H1 (cell line): ENCODE measurements around the gene NDUFA8. TPM values are rescaled to one million over a fixed set of nuclear protein-coding genes. Genes with fewer than 3 reads are reported as not detected.

Experiments
- CBX5 ChIP-seq: fragments of 300-800, 300-1000 bp; sonication (generic); IDR thresholded peaks from 2 replicates; pipeline ENCODE4 v1.7.1; 2016; ENCODE audit warnings: antibody characterized with exemption, low read length, low read depth
- GABPA ChIP-seq: IDR thresholded peaks from 2 replicates; pipeline ENCODE4 v1.6.1; 2011; ENCODE audit warnings: mild to moderate bottlenecking, low read length, moderate library complexity, borderline replicate concordance; ENCODE audit not compliant: insufficient read depth
- KDM4A ChIP-seq: IDR thresholded peaks from one replicate; pipeline ENCODE4 v1.7.1; 2012; ENCODE audit warnings: low read depth, mild to moderate bottlenecking, moderate library complexity, low read length, inconsistent platforms; ENCODE audit not compliant: severe bottlenecking
- NANOG ChIP-seq: IDR thresholded peaks from 2 replicates; pipeline ENCODE4 v1.6.1; 2011; ENCODE audit warnings: low read length, low read depth, mild to moderate bottlenecking, inconsistent platforms; ENCODE audit not compliant: insufficient read depth, poor library complexity, severe bottlenecking
- POLR2AphosphoS5 ChIP-seq: IDR thresholded peaks from 2 replicates; pipeline ENCODE4 v1.6.1; 2011; ENCODE audit warnings: low read depth, low read length
- POU5F1 ChIP-seq: IDR thresholded peaks from 2 replicates; pipeline ENCODE4 v1.6.1; 2011; ENCODE audit warnings: low read depth, mild to moderate bottlenecking, low read length, moderate library complexity
- RNF2 ChIP-seq: fragments of 200-900, 300-1000 bp; sonication (generic); IDR thresholded peaks from 2 replicates; pipeline ENCODE4 v1.7.1; 2016; ENCODE audit warnings: borderline replicate concordance, low read depth, mild to moderate bottlenecking, antibody characterized with exemption, low read length; ENCODE audit not compliant: poor library complexity, severe bottlenecking; ENCODE audit errors: missing control alignments
- SP2 ChIP-seq: IDR thresholded peaks from 2 replicates; pipeline ENCODE4 v1.6.1; 2012; ENCODE audit warnings: mild to moderate bottlenecking, low read length, inconsistent platforms
- TCF12 ChIP-seq: IDR thresholded peaks from 2 replicates; pipeline ENCODE4 v1.6.1; 2011; ENCODE audit warnings: low read depth, mild to moderate bottlenecking, low read length
- polyA plus RNA-seq, 7 experiments: library from polyadenylated mRNA; depleted of rRNA in 3 of 7; stranded (reverse) in 5 of 7; unstranded in 2 of 7; fragments of >200 nt in 5 of 7; fragments of 200-250 nt in 2 of 7; gene quantifications; 1 replicate in 5 of 7; 2 replicates in 1 of 7; 4 replicates in 1 of 7; pipeline versions ENCODE4 v1.2.1 to v1.2.3, GENCODE V29; 2011 to 2013; ENCODE audit warnings: missing spikeins in 2 of 7, mixed read lengths in 2 of 7
- total RNA-seq: library from RNA; stranded (reverse); fragmentation: NEBNext Ultra II Directional; extraction: Animal tissue kit (Norgen Biotek cat#: 25700); gene quantifications from 2 replicates; pipeline ENCODE4 v1.2.1, GENCODE V29; 2021
- TF ChIP-seq, protein P1 (sequence below): IDR thresholded peaks from 2 replicates; pipeline ENCODE4 v1.6.1; 2011; ENCODE audit warnings: low read depth, mild to moderate bottlenecking, low read length; ENCODE audit not compliant: insufficient read depth

NDUFA8 gene
- total and polyA plus RNA-seq, 2 of the 8 experiments (the other 6 are each of a cell fraction or from before 2014, with no cell fraction given): 61.0 to 73.8 TPM

DNA sequence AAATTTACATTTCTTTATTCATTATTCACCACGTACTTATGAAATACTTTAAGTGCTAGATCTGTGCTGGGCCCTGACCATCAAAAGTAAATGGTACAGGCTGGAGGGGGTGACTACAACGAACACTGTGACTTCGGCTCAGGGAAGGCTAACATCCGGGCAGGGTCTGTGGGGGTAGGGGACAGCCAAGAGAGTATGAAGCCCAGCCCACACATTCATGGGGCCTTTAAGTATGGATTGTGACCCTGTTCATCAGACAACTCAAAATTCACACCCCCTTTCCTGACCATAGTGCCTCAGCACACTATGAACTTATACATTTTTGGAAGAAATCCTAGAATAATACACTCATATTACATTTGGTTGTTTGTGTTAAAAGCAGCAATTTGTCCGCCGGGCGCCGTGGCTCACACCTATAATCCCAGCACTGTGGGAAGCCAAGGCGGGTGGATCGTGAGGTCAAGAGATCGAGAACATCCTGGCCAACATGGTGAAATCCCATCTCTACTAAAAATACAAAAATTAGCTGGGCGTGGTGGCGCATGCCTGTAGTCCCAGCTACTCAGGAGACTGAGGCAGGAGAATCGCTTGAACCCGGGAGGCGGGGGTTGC, 33.4 kb upstream of the NDUFA8 start (continued):
- no peak for TF ChIP-seq RNF2
- TF ChIP-seq, protein P1, sequence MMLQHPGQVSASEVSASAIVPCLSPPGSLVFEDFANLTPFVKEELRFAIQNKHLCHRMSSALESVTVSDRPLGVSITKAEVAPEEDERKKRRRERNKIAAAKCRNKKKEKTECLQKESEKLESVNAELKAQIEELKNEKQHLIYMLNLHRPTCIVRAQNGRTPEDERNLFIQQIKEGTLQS: no peak
- TF ChIP-seq CBX5: no peak
- no peak for TF ChIP-seq SP2
- TF ChIP-seq KDM4A: no peak
- TF ChIP-seq POLR2AphosphoS5: no peak
- TF ChIP-seq POU5F1: no peak
- no peak for TF ChIP-seq NANOG
- TF ChIP-seq TCF12: no peak
- no peak for TF ChIP-seq GABPA
- TF ChIP-seq, all 59 proteins: peak for 0
